K562 (cell line): ENCODE data around the gene PLCB3. TPM values are rescaled to one million over a fixed set of nuclear protein-coding genes. Genes with fewer than 3 reads are reported as not detected.

ENCODE experiments used
- BCOR ChIP-seq: fragments of 450-650 bp; IDR thresholded peaks from 2 replicates; pipeline ENCODE4 v1.6.1; 2016
- FUS ChIP-seq: fragments of 200-400 bp; formaldehyde crosslinking; optimal IDR thresholded peaks from 2 replicates; pipeline ENCODE3; 2017; ENCODE audit warnings: low read depth, low read length
- HOMEZ ChIP-seq: fragments of 250-450 bp; sonication (Bioruptor Pico); IDR thresholded peaks from 2 replicates; pipeline ENCODE4 v1.4.0; 2020; ENCODE audit warnings: mild to moderate bottlenecking, moderate library complexity
- MYBL2 ChIP-seq, 2 experiments: fragments of 450-650 bp in 1 of 2; sonication (generic) in 1 of 2; formaldehyde crosslinking in 1 of 2; IDR thresholded peaks; 2 replicates each; pipeline versions ENCODE4 v1.6.1 to v1.8.1; 2017 to 2022; ENCODE audit warnings: borderline replicate concordance in 1 of 2, inconsistent platforms in 1 of 2, low read depth in 1 of 2, mild to moderate bottlenecking in 1 of 2, missing genetic modification reagents in 1 of 2, moderate library complexity in 1 of 2
- NFXL1 ChIP-seq: fragments of 450-650 bp; formaldehyde crosslinking; IDR thresholded peaks from 2 replicates; pipeline ENCODE4 v1.4.0; 2021; ENCODE audit warnings: mild to moderate bottlenecking
- PRDM10 ChIP-seq: fragments of 450-650 bp; IDR thresholded peaks from 2 replicates; pipeline ENCODE4 v1.6.1; 2018; ENCODE audit not compliant: partially characterized antibody
- PRPF4 ChIP-seq: fragments of 200-400 bp; formaldehyde crosslinking; IDR thresholded peaks from one replicate; pipeline ENCODE4 v1.6.1; 2017; ENCODE audit warnings: low read length, low read depth, mild to moderate bottlenecking; ENCODE audit not compliant: insufficient read depth, poor library complexity, severe bottlenecking
- SIN3B ChIP-seq: fragments of 450-650 bp; IDR thresholded peaks from 2 replicates; pipeline ENCODE4 v1.6.1; 2017; ENCODE audit warnings: low read depth, mild to moderate bottlenecking, moderate library complexity
- TAF9B ChIP-seq: fragments of 450-650 bp; IDR thresholded peaks from 2 replicates; pipeline ENCODE4 v1.6.1; 2018; ENCODE audit warnings: mild to moderate bottlenecking; ENCODE audit not compliant: partially characterized antibody
- ZFP36 ChIP-seq: fragments of 150-350 bp; IDR thresholded peaks from 2 replicates; pipeline ENCODE4 v1.6.1; 2018; ENCODE audit warnings: low read length, low read depth; ENCODE audit not compliant: partially characterized antibody
- ZNF121 ChIP-seq: sonication (generic); formaldehyde crosslinking; conservative IDR thresholded peaks from 2 replicates; pipeline ENCODE4 v1.8.0; 2022; ENCODE audit warnings: missing genetic modification reagents
- ZNF398 ChIP-seq: fragments of 250-450 bp; sonication (Bioruptor Pico); IDR thresholded peaks from 2 replicates; pipeline ENCODE4 v1.8.0; 2021; ENCODE audit warnings: moderate library complexity, mild to moderate bottlenecking, inconsistent platforms
- ZNF699 ChIP-seq: fragments of 250-450 bp; sonication (Bioruptor Pico); IDR thresholded peaks from 2 replicates; pipeline ENCODE4 v1.8.0; 2021; ENCODE audit warnings: mild to moderate bottlenecking, moderate library complexity; ENCODE audit not compliant: insufficient replicate concordance
- ZNF778 ChIP-seq: fragments of 450-650 bp; formaldehyde crosslinking; IDR thresholded peaks from 2 replicates; pipeline ENCODE4 v1.4.0; 2020; ENCODE audit warnings: mild to moderate bottlenecking, moderate library complexity
- polyA plus RNA-seq, 8 experiments: library from polyadenylated mRNA; depleted of rRNA in 4 of 8; stranded (reverse) in 5 of 8; unstranded in 3 of 8; fragments of >200 nt; fragmentation: Nextera tagmentation in 2 of 8; fragmentation: Illumina TruSeq in 1 of 8; extraction: Ambion mirVana in 2 of 8; extraction: Trizol in 1 of 8; gene quantifications; 2 replicates each; pipeline versions ENCODE4 v1.2.1 to v1.2.3, GENCODE V29; 2011 to 2014; ENCODE audit warnings: inconsistent platforms in 1 of 8, missing spikeins in 1 of 8
- total RNA-seq, 7 experiments: library from RNA; depleted of rRNA in 6 of 7; stranded (reverse); fragments of >200 nt in 6 of 7; fragmentation: Illumina TruSeq in 2 of 7; extraction: Trizol in 2 of 7; gene quantifications; 2 replicates each; pipeline versions ENCODE4 v1.2.1 to v1.2.3, GENCODE V29; 2011 to 2021; ENCODE audit warnings: low replicate concordance in 1 of 7
- TF ChIP-seq, protein P1 (sequence below): fragments of 250-450 bp; sonication (Bioruptor Pico); IDR thresholded peaks from 2 replicates; pipeline ENCODE4 v1.5.0; 2021
- TF ChIP-seq, protein P2 (sequence below), 2 experiments: fragments of 250-450 bp in 1 of 2; fragments of 450-650 bp in 1 of 2; sonication (Bioruptor Pico) in 1 of 2; IDR thresholded peaks; 2 replicates each; pipeline versions ENCODE4 v1.6.1 to v1.8.0; 2016 to 2021; ENCODE audit warnings: mild to moderate bottlenecking in 2 of 2, moderate library complexity in 2 of 2, missing compliant biosample characterization in 1 of 2, missing genetic modification characterization in 1 of 2

Gene PLCB3
- total and polyA plus RNA-seq, 9 of the 15 experiments (the other 6 are each of a cell fraction or from before 2014, with no cell fraction given) = 0.31 to 44.8 (median 14.6) TPM

- TF ChIP-seq, protein P1, sequence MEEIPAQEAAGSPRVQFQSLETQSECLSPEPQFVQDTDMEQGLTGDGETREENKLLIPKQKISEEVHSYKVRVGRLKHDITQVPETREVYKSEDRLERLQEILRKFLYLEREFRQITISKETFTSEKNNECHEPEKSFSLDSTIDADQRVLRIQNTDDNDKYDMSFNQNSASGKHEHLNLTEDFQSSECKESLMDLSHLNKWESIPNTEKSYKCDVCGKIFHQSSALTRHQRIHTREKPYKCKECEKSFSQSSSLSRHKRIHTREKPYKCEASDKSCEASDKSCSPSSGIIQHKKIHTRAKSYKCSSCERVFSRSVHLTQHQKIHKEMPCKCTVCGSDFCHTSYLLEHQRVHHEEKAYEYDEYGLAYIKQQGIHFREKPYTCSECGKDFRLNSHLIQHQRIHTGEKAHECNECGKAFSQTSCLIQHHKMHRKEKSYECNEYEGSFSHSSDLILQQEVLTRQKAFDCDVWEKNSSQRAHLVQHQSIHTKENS = no peak
- TF ChIP-seq SIN3B = no peak
- TF ChIP-seq, protein P2, sequence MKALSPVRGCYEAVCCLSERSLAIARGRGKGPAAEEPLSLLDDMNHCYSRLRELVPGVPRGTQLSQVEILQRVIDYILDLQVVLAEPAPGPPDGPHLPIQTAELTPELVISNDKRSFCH (CRISPR knock-in tag; IDR thresholded peaks at IDR 0.05) = no peak
- TF ChIP-seq, protein P2 (tag; IDR thresholded peaks at IDR 0.05) = 0 out of 2 replicates have a peak, but pooled peaks have one; percentile 70
- TF ChIP-seq ZFP36 = no peak
- no peak for TF ChIP-seq BCOR
- 0 out of 2 replicates have a peak, but pooled peaks have one; percentile 42 for TF ChIP-seq HOMEZ (CRISPR knock-in tag)
- TF ChIP-seq PRPF4 = no peak
- no peak for TF ChIP-seq TAF9B
- TF ChIP-seq ZNF121 = no peak
- no peak for TF ChIP-seq NFXL1
- TF ChIP-seq ZNF778 (CRISPR knock-in tag) = no peak
- no peak for TF ChIP-seq FUS
- TF ChIP-seq PRDM10 = peak; percentile 75
- no peak for TF ChIP-seq ZNF398 (CRISPR knock-in tag)
- no peak for TF ChIP-seq ZNF699 (CRISPR knock-in tag)
- TF ChIP-seq MYBL2 (IDR thresholded peaks at IDR 0.05; ENCODE audit: low read depth) = no peak
- TF ChIP-seq MYBL2 (CRISPR knock-in tag; IDR thresholded peaks at IDR 0.05; ENCODE audit: borderline replicate concordance) = no peak
Measured at GRCh38 chr11:64246871-64247728, 4.2 kb upstream of the PLCB3 start, which contains the start of gene PPP1R14B (continued).
